Right lobe of liver (tissue), 6 donors: ENCODE data around the gene PADI6. TPM values are rescaled to one million over a fixed set of nuclear protein-coding genes. Genes with fewer than 3 reads are reported as not detected.

Experiments
- ATAC-seq, 4 donors: fragments of 200-7000 bp; cut with Tn5 transposase; one replicate each; pipeline ENCODE4 v1.9.1; 2020; ENCODE audit warnings: mild to moderate bottlenecking in 4 of 4, moderate library complexity in 4 of 4
- DNase-seq, 3 donors: peaks; one replicate each; pipeline ENCODE4 v3.0.0-alpha.2; 2020
- H3K27ac ChIP-seq, 3 donors: fragments of 200-600 bp; one replicate each; pipeline ENCODE4 v1.8.0; 2022
- H3K27me3 ChIP-seq, 2 donors: fragments of 200-600 bp; one replicate each; pipeline ENCODE4 v1.8.0; 2022
- H3K36me3 ChIP-seq, 4 donors: fragments of 200-600 bp; sonication (generic) in 1 of 4; one replicate each; pipeline versions ENCODE4 v1.5.1 to v1.8.0; 2017 to 2022; ENCODE audit warnings: control low read depth in 1 of 4
- H3K4me1 ChIP-seq, 4 donors: fragments of 200-600 bp; sonication (generic) in 1 of 4; one replicate each; pipeline versions ENCODE4 v1.5.1 to v1.8.0; 2017 to 2022; ENCODE audit warnings: control low read depth in 1 of 4
- H3K4me3 ChIP-seq, 3 donors: fragments of 200-600 bp; one replicate each; pipeline ENCODE4 v1.8.0; 2022
- H3K9me3 ChIP-seq, 4 donors: fragments of 200-600 bp; sonication (generic) in 1 of 4; one replicate each; pipeline versions ENCODE4 v1.5.1 to v1.8.0; 2017 to 2022; ENCODE audit warnings: control low read depth in 1 of 4
- POLR2A ChIP-seq: fragments of 450-650 bp; IDR thresholded peaks from one replicate; pipeline ENCODE4 v1.6.1; 2017; ENCODE audit warnings: antibody characterized with exemption, mild to moderate bottlenecking
- WGBS: methylation state at CpG from one replicate; pipeline ENCODE4 v1.1.6; 2018; ENCODE audit warnings: low coverage, low lambda C conversion rate; ENCODE audit not compliant: insufficient coverage; ENCODE audit errors: missing lambda C conversion rate; 5-methylcytosine and 5-hydroxymethylcytosine counted together
- intact Hi-C, 2 donors: fragments of 100-400 bp; cut with DNase I; formaldehyde crosslinking; loops; one replicate each; pipeline versions ENCODE4 v1.11.2 to v1.14.1; 2022
- total RNA-seq, 6 experiments: library from RNA; depleted of rRNA in 2 of 6; stranded (reverse); fragments of >200 nt in 2 of 6; fragmentation: NEBNext Ultra II Directional in 3 of 6; extraction: Animal tissue kit (Norgen Biotek cat#: 25700) in 3 of 6; gene quantifications; one replicate each; pipeline versions ENCODE4 v1.1.0 to v1.2.4, GENCODE V29; 2016 to 2023
- TF ChIP-seq, protein P1 (sequence below), 4 donors: fragments of 200-600 bp in 3 of 4; fragments of 450-650 bp in 1 of 4; IDR thresholded peaks; one replicate each; pipeline versions ENCODE4 v1.5.1 to v1.8.0; 2016 to 2022; ENCODE audit warnings: antibody characterized with exemption in 4 of 4, mild to moderate bottlenecking in 2 of 4
- donor health status: DM: no; HTN: yes; CAD: no.
- donor health status: DM: no; HTN: no; CAD: no.
- donor health status: DM: no; HTN: no; CAD: no.
- donor health status: DM: no; HTN: yes; CAD: no.
- donor health status: DM: no; HTN: yes; CAD: no.

Gene PADI6
- total RNA-seq, 6 experiments from 2014 or later = not detected

DNA sequence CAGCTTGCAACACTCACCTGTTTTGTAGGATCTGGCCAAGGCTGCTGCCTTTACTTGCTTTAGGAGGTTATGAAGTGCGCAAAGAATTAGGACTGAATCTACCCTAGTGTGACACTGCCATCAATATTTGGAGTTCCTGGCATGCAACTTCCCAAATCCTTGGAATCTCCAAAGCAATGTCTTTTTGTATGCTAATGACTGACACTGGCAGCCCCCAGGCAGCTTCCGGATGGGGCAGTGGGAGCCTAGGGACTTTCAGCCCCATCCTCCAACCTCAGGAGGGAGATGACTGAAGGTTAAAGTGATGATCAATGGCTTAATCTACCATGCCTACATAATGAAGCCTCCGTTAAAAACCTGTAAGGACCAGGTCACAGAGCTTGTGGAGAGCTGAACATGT lies 62.0 kb downstream of the PADI6 start:
- no peaks in the 10 kb centered on the region for H3K9me3 ChIP-seq
- no peaks in the 10 kb centered on the region for H3K27me3 ChIP-seq
- H3K4me3 ChIP-seq = no peak overlapping the region
- H3K27ac ChIP-seq = no peak overlapping the region
- H3K4me1 ChIP-seq = peaks cover 0 to 37% (median 7%) of the 10 kb centered on the region in 4 donors
- DNase-seq (no peak), ATAC-seq (no peak)
- 80% methylated on average over 2 of the region's 3 CpGs for WGBS
- H3K36me3 ChIP-seq = no peaks in the 10 kb centered on the region
- TF ChIP-seq, protein P1, sequence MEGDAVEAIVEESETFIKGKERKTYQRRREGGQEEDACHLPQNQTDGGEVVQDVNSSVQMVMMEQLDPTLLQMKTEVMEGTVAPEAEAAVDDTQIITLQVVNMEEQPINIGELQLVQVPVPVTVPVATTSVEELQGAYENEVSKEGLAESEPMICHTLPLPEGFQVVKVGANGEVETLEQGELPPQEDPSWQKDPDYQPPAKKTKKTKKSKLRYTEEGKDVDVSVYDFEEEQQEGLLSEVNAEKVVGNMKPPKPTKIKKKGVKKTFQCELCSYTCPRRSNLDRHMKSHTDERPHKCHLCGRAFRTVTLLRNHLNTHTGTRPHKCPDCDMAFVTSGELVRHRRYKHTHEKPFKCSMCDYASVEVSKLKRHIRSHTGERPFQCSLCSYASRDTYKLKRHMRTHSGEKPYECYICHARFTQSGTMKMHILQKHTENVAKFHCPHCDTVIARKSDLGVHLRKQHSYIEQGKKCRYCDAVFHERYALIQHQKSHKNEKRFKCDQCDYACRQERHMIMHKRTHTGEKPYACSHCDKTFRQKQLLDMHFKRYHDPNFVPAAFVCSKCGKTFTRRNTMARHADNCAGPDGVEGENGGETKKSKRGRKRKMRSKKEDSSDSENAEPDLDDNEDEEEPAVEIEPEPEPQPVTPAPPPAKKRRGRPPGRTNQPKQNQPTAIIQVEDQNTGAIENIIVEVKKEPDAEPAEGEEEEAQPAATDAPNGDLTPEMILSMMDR (IDR thresholded peaks at IDR 0.05) = no peak
- no peak for TF ChIP-seq POLR2A
- intact Hi-C loops = no loop called here

DNA sequence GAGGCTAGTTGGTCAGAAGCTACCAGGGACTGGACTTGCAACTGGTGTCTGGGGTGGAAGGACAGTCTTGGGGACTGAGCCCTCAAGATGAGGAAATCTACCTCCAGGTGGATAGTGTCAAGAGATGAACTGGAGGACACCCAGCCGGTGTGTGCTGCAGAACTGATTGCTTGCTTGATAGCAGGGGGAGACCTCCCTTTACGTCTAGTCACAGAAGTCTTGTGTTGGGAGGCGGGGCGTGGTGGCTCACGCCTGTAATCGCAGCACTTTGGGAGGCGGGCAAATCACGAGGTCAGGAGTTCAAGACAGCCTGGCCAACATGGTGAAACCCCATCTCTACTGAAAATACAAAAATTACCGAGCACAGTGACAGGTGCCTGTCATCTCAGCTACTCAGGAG lies 62.6 kb downstream of the PADI6 start:
- no peak for ATAC-seq
- no peak for DNase-seq
- Histone ChIP-seq H3K27me3 (no peaks in the 10 kb centered on the region), H3K4me3 (no peak overlapping the region), H3K4me1 (peaks cover 0 to 34% (median 4%) of the 10 kb centered on the region in 4 donors), H3K36me3 (no peaks in the 10 kb centered on the region), H3K9me3 (no peaks in the 10 kb centered on the region), H3K27ac (no peak overlapping the region)
- 80% methylated on average over 1 of the region's 9 CpGs for WGBS
- no peak for TF ChIP-seq POLR2A
- TF ChIP-seq, protein P1 (IDR thresholded peaks at IDR 0.05) = no peak
- intact Hi-C loops = no loop called here

DNA sequence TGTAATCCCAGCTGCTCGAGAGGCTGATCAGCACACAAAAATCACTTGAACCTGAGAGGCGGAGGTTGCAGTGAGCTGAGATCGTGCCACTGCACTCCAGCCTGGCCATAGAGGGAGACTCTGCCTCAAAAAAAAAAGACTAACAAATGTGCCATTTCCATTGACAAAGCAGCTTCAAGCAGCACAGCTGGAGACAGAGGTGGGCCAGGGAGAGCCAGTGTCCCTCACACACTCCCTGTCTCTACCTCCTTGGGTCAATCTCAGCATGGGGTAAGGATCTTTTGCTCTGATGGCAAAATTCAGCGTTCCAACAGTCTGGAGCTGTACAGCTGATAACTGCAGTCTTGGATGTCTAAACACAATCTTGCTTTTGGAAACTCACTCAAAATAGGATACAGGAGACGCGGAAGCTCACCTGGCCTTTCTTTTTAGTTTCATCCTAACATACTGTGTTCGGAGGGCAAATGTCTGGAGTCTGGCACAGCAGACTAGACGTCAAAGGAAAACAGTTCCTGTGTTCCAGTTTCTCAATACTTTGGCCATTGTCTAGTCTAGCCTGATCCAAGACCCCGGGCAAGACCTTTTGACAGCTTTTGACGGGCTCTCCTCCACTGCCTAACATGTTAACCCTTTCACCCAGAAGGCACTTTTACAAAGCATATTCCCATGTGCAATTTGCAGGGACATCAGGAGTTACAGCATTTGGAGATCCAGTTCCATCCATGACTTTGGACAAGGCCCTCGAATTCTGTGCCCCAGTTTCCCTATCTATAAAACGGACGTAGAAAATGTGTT lies 64.6 kb downstream of the PADI6 start:
- ATAC-seq (peak in 1 of 4 donors; percentile 23), DNase-seq (no peak)
- H3K9me3 ChIP-seq = no peaks in the 10 kb centered on the region
- H3K36me3 ChIP-seq = no peaks in the 10 kb centered on the region
- peak overlapping the region in 2 of 3 donors; percentile 48 to 77 for H3K4me3 ChIP-seq
- TF ChIP-seq, protein P1 (IDR thresholded peaks at IDR 0.05) = no peak
- TF ChIP-seq POLR2A = no peak
- H3K27ac ChIP-seq = peak overlapping the region in 1 of 3 donors; percentile 80
- intact Hi-C loops = no loop called here
- 28% methylated on average over 11 of the region's 13 CpGs for WGBS
- peaks cover 0 to 34% (median 4%) of the 10 kb centered on the region in 4 donors for H3K4me1 ChIP-seq
- no peaks in the 10 kb centered on the region for H3K27me3 ChIP-seq

DNA sequence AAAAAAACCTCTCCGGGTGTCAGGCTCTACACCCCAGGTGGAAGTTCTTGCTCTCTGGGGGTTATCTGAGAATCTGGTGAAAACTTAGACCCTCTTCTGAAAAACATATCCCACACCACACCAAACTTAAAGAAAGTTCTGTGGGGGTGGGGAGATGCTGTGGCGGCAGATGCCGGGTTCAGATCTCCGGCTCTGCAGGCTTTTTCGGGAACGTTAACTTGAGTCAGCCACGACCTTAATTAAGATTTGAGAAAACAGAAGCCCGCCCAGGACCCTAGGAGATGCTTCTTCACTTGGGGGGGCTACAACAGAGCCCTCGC lies 65.2 kb downstream of the PADI6 start:
- DNase-seq (no peak), ATAC-seq (no peak)
- Histone ChIP-seq H3K36me3 (no peaks in the 10 kb centered on the region), H3K27ac (peak overlapping the region in 1 of 3 donors; percentile 80), H3K4me1 (peaks cover 0 to 33% (median 4%) of the 10 kb centered on the region in 4 donors), H3K9me3 (no peaks in the 10 kb centered on the region), H3K4me3 (peak overlapping the region; percentile 48 to 77 (median 71)), H3K27me3 (no peaks in the 10 kb centered on the region)
- 0% methylated on average over 5 of the region's 9 CpGs for WGBS
- TF ChIP-seq, protein P1 (IDR thresholded peaks at IDR 0.05) = no peak
- no peak for TF ChIP-seq POLR2A
- intact Hi-C loops = no loop called here
